ENCODE data around the gene DDO.

GRCh38 chr6:110358553-110359160 is 56.7 kb downstream of the DDO start:
- TF ChIP-seq TCF4 (CRISPR knock-in tag; IDR thresholded peaks at IDR 0.05; ENCODE audit: borderline replicate concordance) = no peak
- TF ChIP-seq, protein P1, sequence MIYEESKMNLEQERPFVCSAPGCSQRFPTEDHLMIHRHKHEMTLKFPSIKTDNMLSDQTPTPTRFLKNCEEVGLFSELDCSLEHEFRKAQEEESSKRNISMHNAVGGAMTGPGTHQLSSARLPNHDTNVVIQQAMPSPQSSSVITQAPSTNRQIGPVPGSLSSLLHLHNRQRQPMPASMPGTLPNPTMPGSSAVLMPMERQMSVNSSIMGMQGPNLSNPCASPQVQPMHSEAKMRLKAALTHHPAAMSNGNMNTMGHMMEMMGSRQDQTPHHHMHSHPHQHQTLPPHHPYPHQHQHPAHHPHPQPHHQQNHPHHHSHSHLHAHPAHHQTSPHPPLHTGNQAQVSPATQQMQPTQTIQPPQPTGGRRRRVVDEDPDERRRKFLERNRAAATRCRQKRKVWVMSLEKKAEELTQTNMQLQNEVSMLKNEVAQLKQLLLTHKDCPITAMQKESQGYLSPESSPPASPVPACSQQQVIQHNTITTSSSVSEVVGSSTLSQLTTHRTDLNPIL (CRISPR knock-in tag; IDR thresholded peaks at IDR 0.05; ENCODE audit: low read depth) = no peak
- TF ChIP-seq ZFP30 (CRISPR knock-in tag; IDR thresholded peaks at IDR 0.05) = no peak
- no peak for TF ChIP-seq POU6F1 (CRISPR knock-in tag; IDR thresholded peaks at IDR 0.05; ENCODE audit: borderline replicate concordance, low read depth)
- no peak for TF ChIP-seq CSRNP3 (CRISPR knock-in tag; IDR thresholded peaks at IDR 0.05)
- TF ChIP-seq SNAI2 (CRISPR knock-in tag; IDR thresholded peaks at IDR 0.05) = no peak
- no peak for TF ChIP-seq ZNF8 (CRISPR knock-in tag; IDR thresholded peaks at IDR 0.05)
- no peak for TF ChIP-seq ARNTL (CRISPR knock-in tag; IDR thresholded peaks at IDR 0.05; ENCODE audit: borderline replicate concordance, low read depth)
- TF ChIP-seq, protein P2, sequence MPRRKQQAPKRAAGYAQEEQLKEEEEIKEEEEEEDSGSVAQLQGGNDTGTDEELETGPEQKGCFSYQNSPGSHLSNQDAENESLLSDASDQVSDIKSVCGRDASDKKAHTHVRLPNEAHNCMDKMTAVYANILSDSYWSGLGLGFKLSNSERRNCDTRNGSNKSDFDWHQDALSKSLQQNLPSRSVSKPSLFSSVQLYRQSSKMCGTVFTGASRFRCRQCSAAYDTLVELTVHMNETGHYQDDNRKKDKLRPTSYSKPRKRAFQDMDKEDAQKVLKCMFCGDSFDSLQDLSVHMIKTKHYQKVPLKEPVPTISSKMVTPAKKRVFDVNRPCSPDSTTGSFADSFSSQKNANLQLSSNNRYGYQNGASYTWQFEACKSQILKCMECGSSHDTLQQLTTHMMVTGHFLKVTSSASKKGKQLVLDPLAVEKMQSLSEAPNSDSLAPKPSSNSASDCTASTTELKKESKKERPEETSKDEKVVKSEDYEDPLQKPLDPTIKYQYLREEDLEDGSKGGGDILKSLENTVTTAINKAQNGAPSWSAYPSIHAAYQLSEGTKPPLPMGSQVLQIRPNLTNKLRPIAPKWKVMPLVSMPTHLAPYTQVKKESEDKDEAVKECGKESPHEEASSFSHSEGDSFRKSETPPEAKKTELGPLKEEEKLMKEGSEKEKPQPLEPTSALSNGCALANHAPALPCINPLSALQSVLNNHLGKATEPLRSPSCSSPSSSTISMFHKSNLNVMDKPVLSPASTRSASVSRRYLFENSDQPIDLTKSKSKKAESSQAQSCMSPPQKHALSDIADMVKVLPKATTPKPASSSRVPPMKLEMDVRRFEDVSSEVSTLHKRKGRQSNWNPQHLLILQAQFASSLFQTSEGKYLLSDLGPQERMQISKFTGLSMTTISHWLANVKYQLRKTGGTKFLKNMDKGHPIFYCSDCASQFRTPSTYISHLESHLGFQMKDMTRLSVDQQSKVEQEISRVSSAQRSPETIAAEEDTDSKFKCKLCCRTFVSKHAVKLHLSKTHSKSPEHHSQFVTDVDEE (CRISPR knock-in tag; IDR thresholded peaks at IDR 0.05) = no peak
- TF ChIP-seq ESRRG (CRISPR knock-in tag; IDR thresholded peaks at IDR 0.05) = no peak
- TF ChIP-seq TOX (CRISPR knock-in tag; IDR thresholded peaks at IDR 0.05; ENCODE audit: borderline replicate concordance) = no peak
- TF ChIP-seq BACH2 (CRISPR knock-in tag; IDR thresholded peaks at IDR 0.05; ENCODE audit: borderline replicate concordance) = no peak
- TF ChIP-seq ZNF70 (CRISPR knock-in tag; IDR thresholded peaks at IDR 0.05) = no peak

Measured in SK-N-SH treated with all-trans-retinoic acid at 6 μM for 48 hours (cell line).